ENCODE measurements around the gene SUCLG2.

GRCh38 chr3:67587811-67588210 is 66.6 kb downstream of the SUCLG2 start:
- TF ChIP-seq CTCF (IDR thresholded peaks at IDR 0.05), result no peak
- TF ChIP-seq POLR2AphosphoS5 (IDR thresholded peaks at IDR 0.05), result no peak
- no peak for TF ChIP-seq POLR2A (IDR thresholded peaks at IDR 0.05)
